ENCODE data around the gene SLMAP. TPM values are rescaled to one million over a fixed set of nuclear protein-coding genes. Genes with fewer than 3 reads are reported as not detected.
"Not testable (repeated sequence)": the region's sequence is repeated elsewhere in the genome, so short reads cannot be mapped to it uniquely, and the experiment has no call there.

The SLMAP gene
- total RNA-seq, 4 donors from 2014 or later, result 104 to 369 (median 186) TPM

DNA sequence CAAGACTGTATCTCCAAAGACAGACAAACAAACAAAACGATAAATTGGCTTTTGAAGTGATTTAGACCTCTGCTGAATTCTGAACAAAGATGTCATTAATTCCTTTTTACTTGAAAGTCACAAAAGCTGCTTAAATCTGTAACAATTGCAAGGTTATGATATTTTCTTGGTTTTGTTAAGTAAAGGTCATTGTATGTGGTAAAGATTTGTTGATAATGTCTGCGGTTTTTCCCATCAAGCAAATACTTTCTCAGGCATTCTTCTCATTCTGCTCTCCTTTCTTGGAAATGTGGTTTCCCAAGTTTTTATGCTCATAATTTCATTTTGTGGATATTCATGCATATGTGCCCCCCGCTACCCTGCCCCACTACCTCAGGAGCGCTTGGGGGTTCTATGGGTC lies 116.5 kb downstream of the SLMAP start:
- H3K9me3 ChIP-seq, result no peaks in the 10 kb centered on the region
- no peak overlapping the region for H3K27ac ChIP-seq
- DNase-seq, result no peak
- H3K4me1 ChIP-seq, result no peaks in the 10 kb centered on the region
- no peak overlapping the region for H3K4me3 ChIP-seq
- H3K27me3 ChIP-seq, result no peaks in the 10 kb centered on the region
- intact Hi-C loops (cut with DNase I; ENCODE audit: low total_unique reads), result no loop called here
- no peak for TF ChIP-seq POLR2A (IDR thresholded peaks at IDR 0.05)
- TF ChIP-seq, protein P1, sequence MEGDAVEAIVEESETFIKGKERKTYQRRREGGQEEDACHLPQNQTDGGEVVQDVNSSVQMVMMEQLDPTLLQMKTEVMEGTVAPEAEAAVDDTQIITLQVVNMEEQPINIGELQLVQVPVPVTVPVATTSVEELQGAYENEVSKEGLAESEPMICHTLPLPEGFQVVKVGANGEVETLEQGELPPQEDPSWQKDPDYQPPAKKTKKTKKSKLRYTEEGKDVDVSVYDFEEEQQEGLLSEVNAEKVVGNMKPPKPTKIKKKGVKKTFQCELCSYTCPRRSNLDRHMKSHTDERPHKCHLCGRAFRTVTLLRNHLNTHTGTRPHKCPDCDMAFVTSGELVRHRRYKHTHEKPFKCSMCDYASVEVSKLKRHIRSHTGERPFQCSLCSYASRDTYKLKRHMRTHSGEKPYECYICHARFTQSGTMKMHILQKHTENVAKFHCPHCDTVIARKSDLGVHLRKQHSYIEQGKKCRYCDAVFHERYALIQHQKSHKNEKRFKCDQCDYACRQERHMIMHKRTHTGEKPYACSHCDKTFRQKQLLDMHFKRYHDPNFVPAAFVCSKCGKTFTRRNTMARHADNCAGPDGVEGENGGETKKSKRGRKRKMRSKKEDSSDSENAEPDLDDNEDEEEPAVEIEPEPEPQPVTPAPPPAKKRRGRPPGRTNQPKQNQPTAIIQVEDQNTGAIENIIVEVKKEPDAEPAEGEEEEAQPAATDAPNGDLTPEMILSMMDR (IDR thresholded peaks at IDR 0.05), result no peak
- H3K36me3 ChIP-seq, result no peaks in the 10 kb centered on the region

DNA sequence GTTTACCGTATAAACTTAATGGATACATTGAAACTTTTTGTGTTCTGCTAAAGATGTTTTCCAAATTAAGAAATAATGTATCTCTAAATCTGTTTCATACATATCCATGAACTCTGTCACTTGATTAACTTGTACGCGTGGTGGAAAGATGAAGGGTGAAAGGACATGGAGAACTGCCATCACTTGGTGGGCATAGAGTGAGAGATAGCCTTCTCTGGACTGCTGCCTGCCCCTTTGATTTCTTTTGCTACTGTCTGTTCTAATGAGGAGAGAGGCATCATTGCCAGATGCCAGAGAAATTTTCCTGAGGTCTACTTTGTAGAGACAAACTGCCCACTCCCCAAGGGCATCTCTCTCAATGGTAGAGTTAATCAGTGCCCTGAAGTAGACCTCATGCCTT lies 120.5 kb downstream of the SLMAP start:
- Histone ChIP-seq H3K4me3 (no peak overlapping the region), H3K36me3 (no peaks in the 10 kb centered on the region), H3K27me3 (no peaks in the 10 kb centered on the region), H3K9me3 (no peaks in the 10 kb centered on the region), H3K27ac (no peak overlapping the region), H3K4me1 (no peaks in the 10 kb centered on the region)
- no peak for DNase-seq
- intact Hi-C loops (cut with DNase I; ENCODE audit: low total_unique reads), result no loop called here
- TF ChIP-seq POLR2A (IDR thresholded peaks at IDR 0.05), result no peak
- TF ChIP-seq, protein P1 (IDR thresholded peaks at IDR 0.05), result no peak

DNA sequence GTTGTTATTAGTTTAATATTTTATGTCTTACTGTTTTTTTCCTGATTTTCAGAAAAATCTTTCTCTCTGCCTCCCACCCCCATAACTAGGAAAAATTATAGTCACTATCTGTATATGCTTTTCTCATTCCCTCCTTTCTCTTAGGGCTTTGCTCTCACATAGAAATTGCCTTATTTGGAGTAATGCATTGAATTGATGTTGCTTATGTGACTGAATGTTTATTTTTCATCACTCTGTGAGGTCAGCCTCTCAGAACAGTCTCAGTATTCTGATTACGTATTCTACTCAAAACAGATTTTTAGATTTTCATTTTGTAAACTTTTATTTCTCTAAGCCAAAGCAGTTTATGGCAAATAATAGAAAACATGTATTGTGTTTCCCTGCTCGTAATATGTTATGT lies 121.0 kb downstream of the SLMAP start:
- no peaks in the 10 kb centered on the region for H3K27me3 ChIP-seq
- no peaks in the 10 kb centered on the region for H3K9me3 ChIP-seq
- intact Hi-C loops (cut with DNase I; ENCODE audit: low total_unique reads), result no loop called here
- H3K4me1 ChIP-seq, result no peaks in the 10 kb centered on the region
- no peaks in the 10 kb centered on the region for H3K36me3 ChIP-seq
- no peak for DNase-seq
- H3K4me3 ChIP-seq, result no peak overlapping the region
- no peak overlapping the region for H3K27ac ChIP-seq
- TF ChIP-seq, protein P1 (IDR thresholded peaks at IDR 0.05), result no peak
- no peak for TF ChIP-seq POLR2A (IDR thresholded peaks at IDR 0.05)

DNA sequence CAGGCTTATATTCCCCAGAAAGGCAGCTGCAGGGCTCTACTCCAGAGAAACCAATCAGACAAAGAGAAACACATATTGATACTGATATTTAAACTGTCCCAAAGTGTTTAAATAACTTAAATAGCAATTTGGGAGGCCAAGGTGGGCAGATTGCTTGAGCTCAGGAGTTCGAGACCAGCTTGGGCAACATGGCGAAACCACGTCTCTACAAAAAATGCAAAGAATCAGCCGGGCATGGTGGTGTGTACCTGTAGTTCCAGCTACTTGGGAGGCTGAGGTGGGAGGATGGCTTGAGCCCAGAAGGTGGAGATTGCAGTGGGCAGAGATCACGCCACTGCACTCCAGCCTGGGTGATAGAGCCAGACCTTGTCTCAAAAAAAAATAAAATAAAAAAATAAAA lies 128.3 kb downstream of the SLMAP start:
- H3K27me3 ChIP-seq; intact Hi-C loops (cut with DNase I; ENCODE audit: low total_unique reads); H3K9me3 ChIP-seq; H3K4me1 ChIP-seq; H3K36me3 ChIP-seq; H3K4me3 ChIP-seq; H3K27ac ChIP-seq; DNase-seq: not testable (repeated sequence)

DNA sequence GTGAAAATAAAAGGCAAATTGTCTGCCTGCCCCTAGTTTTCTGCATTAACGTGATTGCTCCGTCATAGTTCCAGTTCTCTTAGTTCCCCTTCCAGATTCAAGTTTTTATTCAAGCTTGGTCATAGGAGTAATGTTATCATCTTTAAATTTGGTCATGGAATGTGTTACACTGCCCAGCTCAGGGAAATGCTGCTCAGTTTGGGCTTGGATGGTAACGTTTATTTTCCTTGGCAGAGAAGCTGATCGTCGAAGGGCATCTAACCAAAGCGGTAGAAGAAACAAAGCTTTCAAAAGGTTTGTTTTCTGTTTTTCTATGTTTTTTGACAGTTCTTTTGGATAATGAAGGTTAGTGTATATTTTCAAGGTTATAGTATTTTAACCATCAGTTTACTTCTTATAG lies 133.7 kb downstream of the SLMAP start:
- DNase-seq, result peak in 1 of 2 donors; percentile 57
- intact Hi-C loops (cut with DNase I; ENCODE audit: low total_unique reads), result no loop called here
- H3K27ac ChIP-seq, result peak overlapping the region; percentile 90 to 94
- TF ChIP-seq, protein P1 (IDR thresholded peaks at IDR 0.05), result no peak
- TF ChIP-seq POLR2A (IDR thresholded peaks at IDR 0.05), result peak; percentile 72 to 78
- H3K4me3 ChIP-seq, result peak overlapping the region; percentile 32 to 35
- H3K27me3 ChIP-seq, result no peaks in the 10 kb centered on the region
- no peaks in the 10 kb centered on the region for H3K36me3 ChIP-seq
- H3K4me1 ChIP-seq, result no peaks in the 10 kb centered on the region
- H3K9me3 ChIP-seq, result no peaks in the 10 kb centered on the region

DNA sequence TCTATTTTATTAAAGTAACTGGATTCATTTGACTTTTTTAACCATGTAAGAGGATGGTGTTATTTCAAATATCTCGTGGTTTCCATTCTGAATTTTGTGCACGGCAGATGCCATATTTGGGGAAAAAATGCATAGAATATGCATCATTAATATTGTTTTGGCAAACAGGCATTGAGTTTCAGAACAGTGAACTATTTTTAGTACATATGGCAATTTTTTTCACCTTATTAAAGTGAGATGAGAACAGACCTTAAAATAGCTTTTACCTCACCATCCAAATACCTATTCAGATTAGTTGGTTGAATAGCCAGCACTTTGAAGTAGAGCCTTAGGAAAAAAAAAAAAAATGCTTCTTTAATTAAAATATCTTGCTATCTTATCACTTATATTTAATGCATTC lies 134.8 kb downstream of the SLMAP start:
- intact Hi-C loops (cut with DNase I; ENCODE audit: low total_unique reads), result no loop called here
- peak overlapping the region; percentile 90 to 94 for H3K27ac ChIP-seq

More for the DNA sequence above, 134.8 kb downstream of the SLMAP start:
- no peaks in the 10 kb centered on the region for H3K27me3 ChIP-seq
- H3K4me1 ChIP-seq, result no peaks in the 10 kb centered on the region
- no peaks in the 10 kb centered on the region for H3K9me3 ChIP-seq
- no peaks in the 10 kb centered on the region for H3K36me3 ChIP-seq
- H3K4me3 ChIP-seq, result peak overlapping the region; percentile 32 to 35
- TF ChIP-seq, protein P1 (IDR thresholded peaks at IDR 0.05), result no peak
- TF ChIP-seq POLR2A (IDR thresholded peaks at IDR 0.05), result peak in 1 of 2 donors; percentile 25
- DNase-seq, result no peak

Data from uterus (tissue), 4 donors.